ENCODE results near the gene ITPA.

ITPA gene

DNA sequence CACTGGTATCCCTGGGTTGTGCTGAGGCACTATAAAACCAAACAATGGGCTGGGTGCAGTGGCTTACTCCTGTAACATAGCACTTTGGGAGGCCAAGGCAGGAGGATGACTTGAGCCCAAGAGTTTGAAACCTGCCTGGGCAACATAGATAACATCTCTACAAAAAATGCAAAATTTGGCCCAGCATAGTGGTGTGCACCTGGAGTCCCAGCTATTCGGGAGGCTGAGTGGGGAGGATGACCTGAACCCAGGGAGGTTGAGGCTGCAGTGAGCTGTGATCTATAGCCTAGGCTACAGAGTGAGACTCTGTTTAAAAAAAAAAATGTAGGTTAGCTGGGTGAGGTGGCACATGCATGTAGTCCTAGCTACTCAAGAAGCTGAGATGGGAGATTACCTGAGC, 37.4 kb downstream of the ITPA start:
- no peak for DNase-seq (ENCODE audit: low read depth)

GRCh38 chr20:3247638-3248037, 38.3 kb downstream of the ITPA start:
- DNase-seq (ENCODE audit: low read depth), result no peak

GRCh38 chr20:3248167-3248992, 39.1 kb downstream of the ITPA start:
- no peak for DNase-seq (ENCODE audit: low read depth)

- DNase-seq (ENCODE audit: low read depth), result no peak
Observed at GRCh38 chr20:3248993-3249347, 39.7 kb downstream of the ITPA start.

GRCh38 chr20:3250091-3250504, 40.8 kb downstream of the ITPA start:
- no peak for DNase-seq (ENCODE audit: low read depth)

DNA sequence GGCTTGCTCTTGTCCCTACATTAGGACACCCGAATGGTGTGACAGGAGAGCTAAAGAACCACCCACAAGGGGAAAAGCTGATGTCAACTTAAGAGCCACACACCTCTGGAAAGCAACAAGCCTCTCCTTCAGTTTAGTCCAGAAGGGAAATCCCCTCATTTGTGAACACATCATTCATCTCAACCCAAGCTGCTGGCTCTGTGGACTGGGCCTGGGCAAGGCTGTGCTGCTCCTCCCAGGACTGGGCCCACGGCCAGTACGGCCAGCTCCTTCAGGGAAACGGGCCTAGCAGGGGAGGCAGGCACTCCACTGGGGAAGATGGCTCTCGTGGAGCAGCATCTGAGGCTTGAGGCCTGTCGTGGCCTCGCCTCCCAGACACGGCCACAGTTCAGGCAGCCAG, 42.5 kb downstream of the ITPA start:
- DNase-seq (ENCODE audit: low read depth), result no peak

GRCh38 chr20:3255728-3256127, 46.4 kb downstream of the ITPA start:
- no peak for DNase-seq (ENCODE audit: low read depth)

DNA sequence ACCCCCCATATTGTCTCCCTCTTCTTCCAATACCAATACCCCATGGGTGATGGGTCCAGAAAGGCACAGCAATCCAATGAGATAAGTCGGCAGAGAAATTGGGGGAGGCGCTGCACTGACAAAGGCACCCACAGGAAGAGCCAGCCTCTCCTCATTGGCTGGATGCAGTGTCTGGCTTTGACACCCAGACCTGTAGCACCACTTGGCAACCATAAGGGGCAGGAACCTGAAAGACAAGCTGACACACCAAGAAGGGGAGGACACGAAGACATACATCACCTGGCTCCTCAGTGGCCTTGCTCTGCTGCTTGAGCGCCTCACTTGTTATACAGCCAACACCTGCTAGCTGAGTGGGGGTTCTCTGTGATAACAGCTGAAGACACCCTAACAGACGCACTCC, 49.1 kb downstream of the ITPA start:
- DNase-seq (ENCODE audit: low read depth), result no peak

GRCh38 chr20:3262566-3262965, 53.3 kb downstream of the ITPA start:
- no peak for DNase-seq (ENCODE audit: low read depth)

GRCh38 chr20:3270051-3270450, 60.8 kb downstream of the ITPA start:
- DNase-seq (ENCODE audit: low read depth), result no peak

GRCh38 chr20:3273371-3273770, 64.1 kb downstream of the ITPA start:
- DNase-seq (ENCODE audit: low read depth), result no peak
